ENCODE results near the gene PRMT5.

PRMT5 gene

GRCh38 chr14:22872833-22873520, 56.2 kb downstream of the PRMT5 start:
- DNase-seq: no peak

- DNase-seq: peak; percentile 56
Measured at GRCh38 chr14:22872033-22872832, 56.9 kb downstream of the PRMT5 start.

GRCh38 chr14:22871224-22872032, 57.7 kb downstream of the PRMT5 start, which contains the start of gene LRP10:
TSS of gene LRP10 (plus strand) at chr14:22871740. CDS start at chr14:22872304, 564 bp downstream.
- peak; percentile 36 for DNase-seq

- DNase-seq: no peak
Measured at GRCh38 chr14:22870811-22871223, 58.4 kb downstream of the PRMT5 start.
